Left cardiac atrium (tissue), 2 donors: ENCODE measurements around the gene KRTAP9-9. TPM values are rescaled to one million over a fixed set of nuclear protein-coding genes. Genes with fewer than 3 reads are reported as not detected.

Source experiments
- total RNA-seq, 2 donors: library from RNA; stranded (reverse); fragmentation: NEBNext Ultra II Directional; extraction: Animal tissue kit (Norgen Biotek cat#: 25700); gene quantifications; one replicate each; pipeline ENCODE4 v1.2.1, GENCODE V29; 2021
- donor health status: DM: no; HTN: yes; CAD: no; lungs with severe emphysema.
- donor health status: DM: yes; HTN: yes; CAD: no.

KRTAP9-9 gene
- total RNA-seq, 2 donors from 2014 or later: not detected

Other genes with a start within 250 kb of the KRTAP9-9 start
- gene KRTAP3-1, start 246.3 kb upstream of the KRTAP9-9 start, total RNA-seq: not detected
- gene KRTAP1-5, start 228.2 kb upstream of the KRTAP9-9 start, total RNA-seq: not detected
- not detected for gene KRTAP1-4, start 225.2 kb upstream of the KRTAP9-9 start, total RNA-seq
- gene KRTAP1-3, start 220.5 kb upstream of the KRTAP9-9 start, total RNA-seq: not detected
- gene KRTAP1-1, start 213.9 kb upstream of the KRTAP9-9 start, total RNA-seq: not detected
- gene KRTAP2-1, start 208.1 kb upstream of the KRTAP9-9 start, total RNA-seq: not detected
- gene KRTAP2-2, start 200.2 kb upstream of the KRTAP9-9 start, total RNA-seq: not detected
- not detected for gene KRTAP2-3, start 195.3 kb upstream of the KRTAP9-9 start, total RNA-seq
- not detected for gene KRTAP2-4, start 189.5 kb upstream of the KRTAP9-9 start, total RNA-seq
- not detected for gene KRTAP4-7, start 171.2 kb upstream of the KRTAP9-9 start, total RNA-seq
- not detected for gene KRTAP4-8, start 157.2 kb upstream of the KRTAP9-9 start, total RNA-seq
- gene KRTAP4-16, start 153.2 kb upstream of the KRTAP9-9 start, total RNA-seq: not detected
- gene KRTAP4-9, start 150.0 kb upstream of the KRTAP9-9 start, total RNA-seq: not detected
- gene KRTAP4-11, start 137.0 kb upstream of the KRTAP9-9 start, total RNA-seq: not detected
- gene KRTAP4-12, start 131.2 kb upstream of the KRTAP9-9 start, total RNA-seq: not detected
- not detected for gene KRTAP4-6, start 114.8 kb upstream of the KRTAP9-9 start, total RNA-seq
- gene KRTAP4-5, start 105.6 kb upstream of the KRTAP9-9 start, total RNA-seq: not detected
- gene KRTAP4-4, start 94.6 kb upstream of the KRTAP9-9 start, total RNA-seq: not detected
- not detected for gene KRTAP4-3, start 87.2 kb upstream of the KRTAP9-9 start, total RNA-seq
- gene KRTAP4-2, start 77.2 kb upstream of the KRTAP9-9 start, total RNA-seq: not detected
- gene KRTAP4-1, start 70.5 kb upstream of the KRTAP9-9 start, total RNA-seq: not detected
- not detected for gene KRTAP9-1, start 65.5 kb upstream of the KRTAP9-9 start, total RNA-seq
- gene KRTAP9-2, start 28.7 kb upstream of the KRTAP9-9 start, total RNA-seq: not detected
- not detected for gene KRTAP9-3, start 22.9 kb upstream of the KRTAP9-9 start, total RNA-seq
- gene KRTAP9-8, start 17.4 kb upstream of the KRTAP9-9 start, total RNA-seq: not detected
- gene KRTAP9-4, start 5.7 kb upstream of the KRTAP9-9 start, total RNA-seq: not detected
- not detected for gene KRTAP9-6, start 10.0 kb downstream of the KRTAP9-9 start, total RNA-seq
- not detected for gene KRTAP9-7, start 20.3 kb downstream of the KRTAP9-9 start, total RNA-seq
- gene KRTAP29-1, start 47.5 kb downstream of the KRTAP9-9 start, total RNA-seq: not detected
- not detected for gene KRTAP16-1, start 53.9 kb downstream of the KRTAP9-9 start, total RNA-seq
- gene KRTAP17-1, start 60.3 kb downstream of the KRTAP9-9 start, total RNA-seq: not detected
- gene KRT33A, start 95.4 kb downstream of the KRTAP9-9 start, total RNA-seq: not detected
- not detected for gene KRT33B, start 114.4 kb downstream of the KRTAP9-9 start, total RNA-seq
- gene KRT34, start 126.9 kb downstream of the KRTAP9-9 start, total RNA-seq: not detected
- gene KRT31, start 142.2 kb downstream of the KRTAP9-9 start, total RNA-seq: not detected
- not detected for gene KRT37, start 169.2 kb downstream of the KRTAP9-9 start, total RNA-seq
- gene KRT38, start 185.6 kb downstream of the KRTAP9-9 start, total RNA-seq: not detected
- not detected for gene KRT32, start 212.0 kb downstream of the KRTAP9-9 start, total RNA-seq
- not detected for gene KRT35, start 225.8 kb downstream of the KRTAP9-9 start, total RNA-seq
- not detected for gene KRT36, start 234.5 kb downstream of the KRTAP9-9 start, total RNA-seq